GM12878 (cell line): Measurements from ENCODE around the gene WBP1L. TPM values are rescaled to one million over a fixed set of nuclear protein-coding genes. Genes with fewer than 3 reads are reported as not detected.

ENCODE experiments used
- ATAC-seq: fragments of 200-7000 bp; cut with Tn5 transposase; 3 replicates; pipeline ENCODE4 v1.9.1; 2020; ENCODE audit warnings: mild to moderate bottlenecking, moderate library complexity
- BruUV-seq: library from RNA; stranded (reverse); fragments of 400-500 nt; replicated peaks from 2 replicates; lab custom pipeline; 2021; lab: Mats Ljungman, UMichigan
- CTCF ChIA-PET: fragments of 300-600 bp; sonication (Branson Sonifier 250); formaldehyde crosslinking; extraction: SDS; loops from one replicate; lab custom pipeline; 2021; ENCODE audit warnings: inconsistent platforms; lab: Yijun Ruan, JAX
- POLR2A ChIA-PET: fragments of 350-600 bp; formaldehyde crosslinking; extraction: SDS; loops from one replicate; lab custom pipeline; 2021; ENCODE audit warnings: inconsistent platforms; lab: Charles Lee
- RAD21 ChIA-PET: fragments of 300-600 bp; sonication (Branson Sonifier 250); formaldehyde crosslinking; loops from one replicate; lab custom pipeline; 2023; ENCODE audit warnings: antibody characterized with exemption; ENCODE audit not compliant: unreplicated experiment; lab: Charles Lee
- SMC1A ChIA-PET: fragments of 300-600 bp; sonication (Branson Sonifier 250); formaldehyde crosslinking; loops from one replicate; lab custom pipeline; 2023; ENCODE audit not compliant: unreplicated experiment, uncharacterized antibody; lab: Charles Lee
- DNase-seq: peaks from one replicate; pipeline ENCODE4 v3.0.0-alpha.2; 2011; ENCODE audit warnings: low read depth, low spot score
- FAIRE-seq: peaks from 3 replicates; lab custom pipeline; 2011; peaks lifted over from hg19 to GRCh38; lab: Jason Lieb, UNC
- H2AFZ ChIP-seq: 2 replicates; pipeline ENCODE4 v1.6.0; 2011; ENCODE audit warnings: low read depth, low read length, control low read depth; ENCODE audit not compliant: control insufficient read depth
- H3K27ac ChIP-seq: 2 replicates; pipeline ENCODE4 v1.5.1; 2011; ENCODE audit warnings: control low read depth; ENCODE audit not compliant: control insufficient read depth, insufficient read depth
- H3K27me3 ChIP-seq, 2 experiments: replicated peaks in 1 of 2; 2 replicates each; pipeline versions ENCODE4 v1.6.0 to v1.6.1; 2011; ENCODE audit warnings: low read length in 1 of 2; ENCODE audit not compliant: control insufficient read depth in 2 of 2, insufficient read depth in 2 of 2
- H3K36me3 ChIP-seq, 2 experiments: 2 replicates each; pipeline ENCODE4 v1.5.1; 2011; ENCODE audit warnings: low read length in 1 of 2; ENCODE audit not compliant: control insufficient read depth in 2 of 2, insufficient read depth in 2 of 2
- H3K4me1 ChIP-seq: 2 replicates; pipeline ENCODE4 v1.6.1; 2011; ENCODE audit warnings: mild to moderate bottlenecking, low read length, moderate library complexity, mixed read lengths; ENCODE audit not compliant: control insufficient read depth, insufficient read depth
- H3K4me2 ChIP-seq: 2 replicates; pipeline ENCODE4 v1.6.0; 2011; ENCODE audit warnings: control low read depth; ENCODE audit not compliant: control insufficient read depth, insufficient read depth
- H3K4me3 ChIP-seq: fragments of 200-600 bp; sonication (generic); 2 replicates; pipeline ENCODE4 v1.5.1; 2016
- H3K79me2 ChIP-seq: 2 replicates; pipeline ENCODE4 v1.6.0; 2011; ENCODE audit warnings: low read length; ENCODE audit not compliant: control insufficient read depth, insufficient read depth
- H3K9ac ChIP-seq: 2 replicates; pipeline ENCODE4 v1.8.0; 2011; ENCODE audit warnings: low read length, control low read depth, mixed read lengths; ENCODE audit not compliant: control insufficient read depth, insufficient read depth
- H3K9me3 ChIP-seq: replicated peaks from 3 replicates; pipeline ENCODE4 v1.5.1; 2011; ENCODE audit warnings: mild to moderate bottlenecking, low read length; ENCODE audit not compliant: control insufficient read depth, insufficient read depth
- H4K20me1 ChIP-seq: 2 replicates; pipeline ENCODE4 v1.6.0; 2011; ENCODE audit not compliant: control insufficient read depth, insufficient read depth
- CREM ChIP-seq: IDR thresholded peaks from 2 replicates; pipeline ENCODE4 v1.6.1; 2014; ENCODE audit warnings: antibody characterized with exemption, low read depth
- E2F8 ChIP-seq: fragments of 450-650 bp; IDR thresholded peaks from 2 replicates; pipeline ENCODE4 v1.6.1; 2018; ENCODE audit warnings: mild to moderate bottlenecking, low read depth, moderate library complexity; ENCODE audit not compliant: partially characterized antibody
- IRF3 ChIP-seq: fragments of 450-650 bp; IDR thresholded peaks from 2 replicates; pipeline ENCODE4 v1.6.1; 2014; ENCODE audit warnings: mild to moderate bottlenecking
- NR2F1 ChIP-seq: fragments of 450-650 bp; conservative IDR thresholded peaks from 2 replicates; pipeline ENCODE4 v1.6.1; 2017; ENCODE audit warnings: mild to moderate bottlenecking
- NRF1 ChIP-seq: conservative IDR thresholded peaks from 2 replicates; pipeline ENCODE4 v1.6.1; 2011; ENCODE audit warnings: mild to moderate bottlenecking, low read depth, low read length, improper control_type of control experiment
- SREBF1 ChIP-seq: IDR thresholded peaks from 2 replicates; pipeline ENCODE4 v1.6.1; 2012; ENCODE audit warnings: mild to moderate bottlenecking, low read length
- TAF1 ChIP-seq: IDR thresholded peaks from 2 replicates; pipeline ENCODE4 v1.6.1; 2011; ENCODE audit warnings: mild to moderate bottlenecking, low read depth, low read length, borderline replicate concordance
- USF1 ChIP-seq: IDR thresholded peaks from 2 replicates; pipeline ENCODE4 v1.6.1; 2011; ENCODE audit warnings: borderline replicate concordance, low read depth, mild to moderate bottlenecking, moderate library complexity, mixed read lengths, low read length; ENCODE audit not compliant: insufficient read depth; ENCODE audit errors: extremely low read length
- USF2 ChIP-seq: IDR thresholded peaks from 2 replicates; pipeline ENCODE4 v1.6.1; 2011; ENCODE audit warnings: low read depth, low read length, improper control_type of control experiment, borderline replicate concordance
- ZNF687 ChIP-seq: fragments of 450-650 bp; IDR thresholded peaks from 2 replicates; pipeline ENCODE4 v1.6.1; 2017; ENCODE audit warnings: mild to moderate bottlenecking, moderate library complexity
- WGBS: methylation state at CpG from one replicate; pipeline ENCODE4 v1.1.6; 2016; ENCODE audit warnings: low lambda C conversion rate; ENCODE audit not compliant: insufficient replicate concordance, insufficient coverage; ENCODE audit errors: missing lambda C conversion rate; 5-methylcytosine and 5-hydroxymethylcytosine counted together
- in situ Hi-C: fragments of 300-500 bp; cut with MboI; formaldehyde crosslinking; loops from 9 replicates; pipeline ENCODE4 v1.14.3; 2018; ENCODE audit warnings: mixed read lengths
- intact Hi-C: fragments of 100-400 bp; cut with micrococcal nuclease; formaldehyde crosslinking; loops from one replicate; pipeline ENCODE4 v1.14.2; 2022; ENCODE audit not compliant: unreplicated experiment
- polyA plus RNA-seq, 11 experiments: library from polyadenylated mRNA; depleted of rRNA in 4 of 11; unstranded in 6 of 11; stranded (reverse) in 5 of 11; fragments of >200 nt; fragmentation: Nextera tagmentation in 4 of 11; fragmentation: Illumina TruSeq in 1 of 11; extraction: Ambion mirVana in 4 of 11; extraction: Trizol in 1 of 11; gene quantifications; 1 replicate in 1 of 11; 2 replicates in 10 of 11; pipeline versions ENCODE4 v1.2.1 to v1.2.3, GENCODE V29; 2011 to 2016; ENCODE audit warnings: inconsistent platforms in 2 of 11, missing spikeins in 2 of 11, low read depth in 1 of 11
- total RNA-seq, 4 experiments: library from RNA; depleted of rRNA in 3 of 4; stranded (reverse); fragments of >200 nt in 3 of 4; fragmentation: Illumina TruSeq in 1 of 4; extraction: Trizol in 1 of 4; gene quantifications; 2 replicates each; pipeline versions ENCODE4 v1.2.1 to v1.2.3, GENCODE V29; 2013 to 2021

The WBP1L gene
- total and polyA plus RNA-seq, 10 of the 15 experiments (the other 5 are each of a cell fraction or from before 2014, with no cell fraction given) = 3.7 to 18.8 (median 12.3) TPM

- RAD21 ChIA-PET = no interaction called here
- BruUV-seq = no TSS peak
- FAIRE-seq = no peak
Measured at GRCh38 chr10:102811346-102811745, 67.6 kb downstream of the WBP1L start.

More at GRCh38 chr10:102811346-102811745, 67.6 kb downstream of the WBP1L start:
- H3K4me3 ChIP-seq = no peak overlapping the region
- no peaks in the 10 kb centered on the region for H3K79me2 ChIP-seq
- POLR2A ChIA-PET = interaction anchor here (0.6 kb wide), 1 partner anchor 520 kb away, joined by 5 read pairs; no protein-coding TSS in a partner anchor
- SMC1A ChIA-PET = no interaction called here
- intact Hi-C loops = no loop called here
- in situ Hi-C loops = no loop called here
- peaks cover 18 to 22% of the 10 kb centered on the region in 2 experiments for H3K36me3 ChIP-seq
- H3K9me3 ChIP-seq = no peaks in the 10 kb centered on the region
- no peak overlapping the region for H3K4me2 ChIP-seq
- H3K27me3 ChIP-seq = no peaks in the 10 kb centered on the region
- TF ChIP-seq USF1 (no peak), TAF1 (no peak), E2F8 (no peak), NRF1 (no peak), SREBF1 (no peak), IRF3 (no peak), ZNF687 (no peak), USF2 (no peak), NR2F1 (no peak), CREM (no peak)
- no peak overlapping the region for H3K27ac ChIP-seq
- 96% methylated on average over 3 of the region's 3 CpGs for WGBS
- H3K4me1 ChIP-seq = peaks cover 3% of the 10 kb centered on the region
- CTCF ChIA-PET = no interaction called here
- H4K20me1 ChIP-seq = no peaks in the 10 kb centered on the region
- no peak for DNase-seq
- no peak overlapping the region for H3K9ac ChIP-seq
- no peak for ATAC-seq
- H2AFZ ChIP-seq = no peak overlapping the region
